ENCODE results near the gene EID2B. TPM values are rescaled to one million over a fixed set of nuclear protein-coding genes. Genes with fewer than 3 reads are reported as not detected.

The EID2B gene
- polyA plus RNA-seq, result 6.9 and 17.5 TPM in 2 replicates

DNA sequence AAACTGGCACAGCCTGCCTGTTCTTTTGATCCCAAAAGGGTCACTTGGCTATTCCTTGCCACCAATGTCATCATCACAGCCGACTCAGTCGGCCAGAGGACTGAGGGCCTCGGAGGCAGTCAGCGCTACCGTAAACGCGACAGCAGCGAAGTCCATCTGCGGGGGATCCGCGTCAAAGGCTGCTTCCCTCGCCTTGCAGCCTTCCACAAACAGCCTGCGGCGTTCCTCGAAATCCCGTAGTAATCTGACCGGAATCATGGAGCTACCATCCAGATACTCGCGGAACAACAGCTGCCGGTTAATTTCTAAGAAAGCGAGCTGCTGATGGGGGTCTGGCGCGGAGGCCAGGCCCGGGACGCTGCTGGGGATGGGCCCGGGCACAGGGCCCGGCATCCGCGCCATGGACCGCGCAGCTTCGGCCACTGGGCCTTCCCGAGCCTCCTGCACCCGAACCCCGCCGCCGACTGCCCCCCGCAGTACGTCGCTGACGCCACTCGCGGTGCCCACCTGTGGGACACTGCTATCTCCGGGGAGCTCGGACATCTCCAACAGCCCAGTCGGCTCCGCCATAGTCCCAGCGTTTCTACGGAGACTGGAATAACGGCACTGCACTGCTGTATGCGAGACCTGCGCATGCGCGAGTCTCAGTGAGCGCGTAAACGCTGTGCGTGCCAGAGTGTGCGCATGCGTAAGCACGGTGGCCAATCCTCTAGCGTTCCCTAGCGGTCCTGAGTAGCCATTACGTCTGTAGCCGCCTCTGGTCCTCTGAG lies at the start of gene EID2B:
TSS of gene EID2B (minus strand) at position 620 of the 770 bp plus-strand sequence. CDS start at position 570, 50 bp downstream.

GRCh38 chr19:39539518-39540332 lies 7.1 kb upstream of the EID2B start, which contains the start of gene EID2:
Gene EID2, minus strand, starts transcription at chr19:39540161. Its CDS starts 82 bp downstream, at chr19:39540079.

DNA sequence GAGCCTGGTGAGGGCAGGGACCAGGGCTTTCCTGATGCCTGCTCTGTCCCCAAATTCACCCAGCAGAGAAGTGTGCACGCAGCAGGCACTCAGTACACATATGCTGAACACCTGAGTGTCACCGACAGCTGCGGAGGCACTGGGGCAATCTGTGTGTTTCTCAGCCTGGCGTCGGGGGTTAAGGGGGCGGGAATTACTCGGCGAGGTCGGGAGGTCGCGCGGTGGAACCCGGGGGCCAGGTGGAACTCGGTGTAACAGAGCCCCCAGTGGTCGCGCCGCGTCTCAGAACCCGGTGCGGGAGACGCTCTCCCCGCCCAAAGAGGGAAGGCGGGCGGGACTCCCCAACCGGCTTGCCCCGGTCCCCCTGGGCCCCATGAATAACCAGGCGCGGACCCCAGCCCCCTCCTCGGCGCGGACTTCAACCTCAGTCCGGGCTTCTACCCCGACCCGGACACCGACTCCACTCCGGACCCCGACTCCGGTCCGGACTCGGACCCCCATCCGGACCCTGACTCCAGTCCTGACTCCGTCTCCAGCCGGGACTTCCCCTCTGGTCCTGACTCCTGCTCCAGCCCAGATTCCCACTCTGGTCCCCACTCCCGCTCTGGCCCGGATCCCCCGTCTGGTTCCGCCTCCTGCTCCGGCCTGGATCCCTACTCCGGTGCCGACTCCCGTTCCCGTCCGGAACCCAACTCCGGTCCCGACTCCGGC lies 17.7 kb downstream of the EID2B start, which contains the start of gene SELENOV:
TSS of gene SELENOV (plus strand) at position 300 of the 711 bp plus-strand sequence. CDS start at position 374, 74 bp downstream.

GRCh38 chr19:39498798-39499642 lies 33.6 kb downstream of the EID2B start, which contains the start of gene DLL3:
Gene DLL3, plus strand, starts transcription at chr19:39498947. Its CDS starts 28 bp downstream, at chr19:39498975.

Other genes with a start within 250 kb of the EID2B start
- not detected in 2 replicates for gene IFNL1, start 236.4 kb downstream of the EID2B start, polyA plus RNA-seq
- gene LRFN1, start 212.0 kb downstream of the EID2B start, polyA plus RNA-seq, result 1.6 and 2.0 TPM in 2 replicates
- gene GMFG, start 196.8 kb downstream of the EID2B start, polyA plus RNA-seq, result 17.9 and 20.4 TPM in 2 replicates
- gene SAMD4B, start 190.4 kb downstream of the EID2B start, polyA plus RNA-seq, result 3.5 and 3.9 TPM in 2 replicates
- 4.5 and 13.7 TPM in 2 replicates for gene PAF1, start 141.7 kb downstream of the EID2B start, polyA plus RNA-seq
- 8.5 and 17.3 TPM in 2 replicates for gene MED29, start 141.5 kb downstream of the EID2B start, polyA plus RNA-seq
- gene ZFP36, start 126.0 kb downstream of the EID2B start, polyA plus RNA-seq, result 0.92 and 2.1 TPM in 2 replicates
- gene PLEKHG2, start 120.2 kb downstream of the EID2B start, polyA plus RNA-seq, result not detected in 2 replicates
- 356 and 405 TPM in 2 replicates for gene RPS16, start 96.9 kb downstream of the EID2B start, polyA plus RNA-seq
- gene SUPT5H, start 87.3 kb downstream of the EID2B start, polyA plus RNA-seq, result 60.5 and 76.2 TPM in 2 replicates
- 62.3 and 76.3 TPM in 2 replicates for gene TIMM50, start 52.0 kb downstream of the EID2B start, polyA plus RNA-seq
- 2.1 and 4.1 TPM in 2 replicates for gene DLL3, start 33.9 kb downstream of the EID2B start, polyA plus RNA-seq
- gene SELENOV, start 17.7 kb downstream of the EID2B start, polyA plus RNA-seq, result not detected in 2 replicates
- 20.5 and 35.6 TPM in 2 replicates for gene EID2, start 7.3 kb upstream of the EID2B start, polyA plus RNA-seq
- 1.0 and 5.9 TPM in 2 replicates for gene LGALS13, start 69.7 kb upstream of the EID2B start, polyA plus RNA-seq
- gene LGALS16, start 123.1 kb upstream of the EID2B start, polyA plus RNA-seq, result not detected in 2 replicates
- gene LGALS14, start 171.6 kb upstream of the EID2B start, polyA plus RNA-seq, result not detected in 2 replicates
- 0.56 TPM in 1 of 2 replicates, not detected in the other for gene CLC, start 205.2 kb upstream of the EID2B start, polyA plus RNA-seq
- not detected in 2 replicates for gene LEUTX, start 246.0 kb upstream of the EID2B start, polyA plus RNA-seq

Measured in Purkinje cell (primary cell).